K562 (cell line): Measurements from ENCODE around the gene PYDC2.

ENCODE experiments used
- POLR2A ChIP-seq: fragments of 450-650 bp; conservative IDR thresholded peaks from 2 replicates; pipeline ENCODE4 v1.6.1; 2016
- ZNF121 ChIP-seq: sonication (generic); formaldehyde crosslinking; conservative IDR thresholded peaks from 2 replicates; pipeline ENCODE4 v1.8.0; 2022; ENCODE audit warnings: missing genetic modification reagents
- ZNF764 ChIP-seq: fragments of 250-450 bp; sonication (Bioruptor Pico); IDR thresholded peaks from 2 replicates; pipeline ENCODE4 v1.4.0; 2020; ENCODE audit warnings: low read depth, mild to moderate bottlenecking, moderate library complexity

DNA sequence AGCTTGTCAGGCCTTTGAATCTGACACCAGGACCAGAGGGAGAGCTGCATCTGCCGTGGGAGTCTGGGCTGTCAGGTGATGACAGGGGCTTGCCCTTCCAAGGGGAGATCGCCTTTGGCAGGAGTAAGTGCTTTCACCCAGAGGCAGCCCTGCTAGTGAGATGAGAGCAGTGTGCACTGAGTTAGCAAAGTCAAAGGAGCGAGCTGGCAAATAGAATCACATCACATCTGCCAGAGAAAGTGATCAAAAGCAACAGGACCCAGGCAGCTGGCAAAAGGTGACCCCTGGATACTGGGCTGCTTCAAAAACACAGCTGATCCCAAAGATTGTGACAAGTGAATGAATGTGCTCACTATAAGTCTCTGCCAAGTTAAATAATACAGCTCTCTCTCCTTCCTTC, 36.1 kb upstream of the PYDC2 start:
- TF ChIP-seq POLR2A (no peak), ZNF764 (CRISPR knock-in tag) (no peak), ZNF121 (CRISPR knock-in tag) (no peak)
